Neural cell (in vitro differentiated cells): ENCODE results near the gene TRAPPC10.
"Not testable (repeated sequence)": the region's sequence is repeated elsewhere in the genome, so short reads cannot be mapped to it uniquely, and the experiment has no call there.

Source experiments
- CTCF ChIP-seq: fragments of 450-650 bp; IDR thresholded peaks from 2 replicates; pipeline ENCODE4 v1.5.1; 2014; ENCODE audit warnings: antibody characterized with exemption, mild to moderate bottlenecking, moderate library complexity; ENCODE audit not compliant: poor library complexity, severe bottlenecking
- POLR2AphosphoS5 ChIP-seq: IDR thresholded peaks from 2 replicates; pipeline ENCODE4 v1.6.1; 2012

DNA sequence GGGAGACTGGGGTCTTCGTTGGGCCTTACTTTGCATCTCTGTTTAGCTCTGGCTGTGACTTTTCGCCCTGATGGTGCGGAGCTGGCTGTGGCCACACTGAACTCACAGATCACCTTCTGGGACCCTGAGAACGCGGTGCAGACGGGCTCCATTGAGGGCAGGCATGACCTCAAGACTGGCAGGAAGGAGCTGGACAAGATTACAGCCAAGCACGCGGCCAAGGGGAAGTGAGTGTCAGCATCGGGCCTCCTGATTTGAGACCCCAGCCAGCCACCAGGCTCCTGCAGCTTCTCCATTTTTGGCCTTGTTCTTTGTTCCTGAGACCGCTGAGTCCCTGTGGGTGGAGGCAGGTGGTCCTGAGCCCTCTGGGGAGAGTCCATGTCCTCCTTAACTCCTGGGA is 110.0 kb downstream of the TRAPPC10 start:
- TF ChIP-seq POLR2AphosphoS5, CTCF: not testable (repeated sequence)
